Amniotic epithelial cell (primary cell): ENCODE measurements around the gene SUFU.
"Not testable (repeated sequence)": the region's sequence is repeated elsewhere in the genome, so short reads cannot be mapped to it uniquely, and the experiment has no call there.

Experiments
- DNase-seq: peaks from one replicate; pipeline ENCODE4 v3.0.0-alpha.2; 2010; ENCODE audit warnings: low read depth

Gene SUFU

DNA sequence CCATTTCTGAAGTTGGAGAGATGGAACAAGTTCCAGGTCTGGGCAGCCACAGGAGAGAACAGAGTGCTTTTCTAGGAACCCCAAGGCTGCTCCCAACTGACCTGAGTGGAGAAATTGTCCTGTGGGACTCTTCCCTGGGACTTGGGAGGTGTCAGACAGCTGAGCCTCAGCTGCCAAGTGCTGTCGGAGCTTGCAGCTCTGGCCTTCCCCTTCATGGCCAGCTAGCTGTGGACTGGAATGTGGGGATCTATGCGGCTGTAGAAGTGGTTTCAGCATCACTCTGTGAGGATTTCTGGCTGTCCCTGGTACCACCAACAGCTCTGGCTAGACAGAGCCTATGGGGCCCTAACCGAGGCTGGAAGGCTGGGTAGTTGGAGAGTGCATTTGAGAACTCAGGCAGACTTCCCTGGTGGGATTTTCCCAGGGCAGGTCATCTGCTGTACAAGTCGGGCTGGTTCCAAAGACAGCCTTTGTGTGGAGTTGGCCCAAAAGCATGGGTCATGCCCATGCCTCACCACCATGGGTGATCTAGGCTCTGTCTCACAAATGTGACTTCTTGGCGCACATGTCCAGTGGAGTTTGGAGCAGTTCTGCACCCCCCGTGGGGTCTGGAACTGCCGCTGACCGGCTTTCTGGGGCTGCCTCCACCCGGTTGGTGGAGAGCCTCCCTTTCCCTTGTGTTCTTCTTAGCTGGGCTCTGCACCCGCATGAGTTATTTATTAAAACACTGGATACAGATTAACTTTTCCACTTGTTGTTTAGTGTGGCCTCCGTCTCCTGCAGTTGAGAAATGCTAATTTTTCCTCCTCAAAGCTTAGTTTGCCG, 10.9 kb downstream of the SUFU start:
- no peak for DNase-seq

DNA sequence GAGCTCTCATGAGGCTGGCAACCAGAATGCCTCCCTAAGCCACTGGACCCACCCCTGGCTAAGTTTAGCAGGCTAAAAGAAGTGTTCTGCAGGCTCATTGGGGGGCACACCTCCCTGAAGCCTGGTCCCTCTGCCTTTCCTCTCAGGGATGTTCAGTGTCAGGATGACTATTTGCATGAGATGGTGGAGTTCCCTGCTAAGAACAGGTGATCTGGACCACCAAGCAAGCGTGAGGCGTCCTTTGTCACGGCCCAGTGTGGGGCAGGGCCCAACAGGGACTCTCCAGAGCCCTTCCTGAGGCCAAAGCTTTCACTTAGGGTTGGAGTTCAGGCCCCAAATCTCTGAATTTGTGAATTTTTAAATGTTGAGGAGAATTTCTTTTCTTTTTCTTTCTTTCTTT, 12.0 kb downstream of the SUFU start:
- DNase-seq: no peak

DNA sequence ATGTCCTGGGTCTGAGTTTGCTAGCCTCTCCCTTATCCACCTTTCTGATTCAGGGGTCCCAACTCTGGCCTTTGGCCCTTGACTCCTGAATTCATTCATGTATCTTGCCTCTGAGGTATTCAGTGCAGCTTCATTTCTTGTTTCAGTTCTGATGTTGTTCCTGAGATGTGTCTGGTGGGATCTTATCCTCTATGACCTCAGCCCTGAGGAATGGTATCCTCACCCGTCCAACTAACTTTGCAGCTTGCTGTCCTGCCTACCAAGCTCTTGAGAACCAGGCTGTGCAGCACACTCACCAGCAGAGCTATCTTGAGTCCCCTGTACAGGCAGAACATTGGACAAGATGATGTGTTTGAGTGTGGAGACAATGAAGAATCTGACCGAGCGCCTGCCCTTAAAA, 13.8 kb downstream of the SUFU start:
- DNase-seq: peak; percentile 85

DNA sequence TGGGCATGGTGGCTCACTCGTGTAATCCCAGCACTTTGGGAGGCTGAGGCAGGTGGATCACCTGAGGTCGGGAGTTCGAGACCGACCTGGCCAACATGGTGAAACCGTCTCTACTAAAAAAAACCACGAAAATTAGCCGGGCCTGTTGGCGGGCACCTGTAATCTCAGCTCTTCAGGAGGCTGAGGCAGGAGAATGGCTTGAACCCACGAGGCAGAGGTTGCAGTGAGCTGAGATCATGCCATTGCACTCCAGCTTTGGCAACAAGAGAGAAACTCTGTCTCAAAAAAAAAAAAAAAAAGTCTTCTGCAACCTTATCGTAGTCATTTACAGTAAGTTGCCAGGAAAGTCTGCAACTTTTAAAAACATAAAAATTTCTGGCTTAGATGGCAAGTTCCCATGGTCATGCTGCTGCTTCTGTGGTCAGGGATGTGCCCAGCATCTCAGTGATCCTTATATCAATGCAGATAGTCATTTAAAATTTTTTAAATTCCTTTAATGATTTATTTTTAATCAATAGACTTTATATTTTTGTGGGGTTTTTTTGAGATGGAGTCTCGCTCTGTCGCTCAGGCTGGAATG, 15.6 kb downstream of the SUFU start:
- DNase-seq: no peak

DNA sequence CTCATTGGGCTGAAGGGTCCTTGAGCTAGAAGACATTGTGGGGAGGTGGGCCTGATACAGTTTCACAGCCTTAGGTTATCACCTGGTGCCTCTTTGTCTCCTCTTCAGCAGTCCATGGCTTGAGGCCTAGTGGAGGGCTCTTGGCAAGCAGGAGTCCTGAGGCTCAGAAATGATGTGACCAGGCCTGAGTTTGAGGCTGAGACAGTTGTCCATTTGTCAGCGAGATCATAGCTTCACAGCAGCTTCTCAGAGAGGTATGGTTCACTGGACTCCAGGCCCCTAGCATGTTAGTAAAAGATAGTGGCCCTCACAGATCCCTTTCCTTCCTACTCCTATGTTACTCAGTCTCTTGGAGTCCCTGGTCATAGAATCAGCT, 19.1 kb downstream of the SUFU start:
- no peak for DNase-seq

DNA sequence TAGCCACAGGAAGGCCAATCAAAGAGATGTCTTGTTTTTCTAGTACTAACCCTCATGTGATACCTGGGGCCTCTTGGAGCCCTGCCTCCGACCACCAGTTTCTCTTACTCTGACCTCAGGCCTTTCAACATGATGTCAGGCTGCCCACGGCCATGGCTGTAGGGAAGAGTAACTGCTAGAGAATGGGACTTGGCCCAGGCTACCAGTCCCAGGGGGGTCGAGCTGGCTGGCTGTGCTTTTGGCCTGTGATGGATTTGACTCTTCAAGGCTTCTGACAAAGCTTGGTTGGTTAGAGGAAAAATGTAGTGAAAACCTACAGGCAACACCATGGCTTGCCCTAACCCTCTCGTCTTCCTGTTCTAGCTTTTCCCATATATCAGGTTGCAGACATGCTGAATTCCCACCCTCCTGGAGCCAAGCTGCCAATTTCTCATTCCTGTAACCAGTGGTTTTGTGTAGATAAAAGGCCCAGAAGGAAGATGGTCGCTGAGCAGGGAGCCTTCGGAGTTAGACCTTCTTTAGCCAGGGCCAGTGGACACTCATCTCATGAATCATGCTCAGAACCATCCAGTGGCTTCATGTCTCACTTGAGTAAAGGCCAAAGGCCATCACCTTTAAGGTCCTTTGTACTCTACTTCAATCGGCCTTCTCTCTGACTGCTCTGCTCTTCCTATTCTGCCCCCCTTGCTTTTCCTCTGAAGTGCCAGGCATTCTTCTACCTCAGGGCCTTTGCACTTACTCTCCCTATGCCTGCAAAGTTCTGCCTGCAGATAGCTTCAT, 19.7 kb downstream of the SUFU start:
- DNase-seq: peak; percentile 83

DNA sequence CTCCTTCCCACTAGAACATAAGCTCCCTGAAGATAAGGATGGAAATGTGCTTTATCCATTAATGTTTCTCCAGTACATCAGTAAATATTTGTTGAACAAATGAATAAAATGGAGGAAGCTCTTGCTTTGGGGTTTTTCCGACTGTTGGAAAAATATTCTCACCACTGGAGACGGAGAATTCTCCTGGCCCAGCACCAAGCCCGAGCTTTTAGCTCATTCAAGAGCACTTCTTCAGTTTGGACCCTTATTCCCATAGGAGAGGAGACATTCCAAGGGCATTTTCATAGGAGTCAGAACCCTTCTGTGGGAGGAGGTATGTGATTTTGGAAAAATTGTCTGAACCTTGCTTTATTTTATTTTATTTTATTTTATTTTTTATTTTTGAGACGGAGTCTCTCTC, 21.0 kb downstream of the SUFU start:
- DNase-seq: no peak

DNA sequence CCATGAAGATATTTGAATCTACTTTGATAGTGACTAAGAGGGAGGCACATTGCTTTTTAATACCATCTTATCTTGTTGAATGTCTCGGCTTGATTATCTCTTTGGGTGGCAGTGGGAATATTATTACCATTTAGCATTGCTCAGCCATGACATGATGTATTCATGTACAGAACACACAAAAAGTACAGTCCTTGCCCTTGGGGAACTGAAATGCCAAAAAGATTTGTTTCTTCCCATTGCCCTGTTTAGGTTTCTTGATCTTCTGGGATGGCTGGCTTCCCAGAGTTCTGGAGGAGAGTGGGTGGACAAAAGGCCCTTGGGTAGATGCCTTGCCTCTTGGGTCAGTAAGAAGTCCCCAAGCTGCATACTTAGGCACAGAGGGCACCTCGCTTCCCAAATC, 23.8 kb downstream of the SUFU start:
- DNase-seq: no peak

DNA sequence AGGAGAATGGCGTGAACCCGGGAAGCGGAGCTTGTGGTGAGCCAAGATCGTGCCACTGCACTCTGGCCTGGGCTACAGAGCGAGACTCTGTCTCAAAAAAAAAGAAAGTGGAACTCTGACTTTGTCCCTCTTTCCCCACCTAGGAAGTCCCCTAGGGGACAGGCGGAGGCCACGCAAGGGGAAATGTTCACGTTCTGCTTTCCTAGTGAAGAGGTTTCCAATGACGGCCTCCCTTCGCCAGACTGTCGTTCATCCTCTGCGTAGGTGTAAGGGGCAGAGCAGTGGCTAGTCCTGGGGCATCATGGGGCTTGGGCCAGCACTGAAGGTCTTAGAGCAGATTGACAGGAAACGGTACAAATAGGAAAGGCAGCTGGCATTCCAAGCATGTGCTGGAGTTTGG, 30.6 kb downstream of the SUFU start:
- no peak for DNase-seq

DNA sequence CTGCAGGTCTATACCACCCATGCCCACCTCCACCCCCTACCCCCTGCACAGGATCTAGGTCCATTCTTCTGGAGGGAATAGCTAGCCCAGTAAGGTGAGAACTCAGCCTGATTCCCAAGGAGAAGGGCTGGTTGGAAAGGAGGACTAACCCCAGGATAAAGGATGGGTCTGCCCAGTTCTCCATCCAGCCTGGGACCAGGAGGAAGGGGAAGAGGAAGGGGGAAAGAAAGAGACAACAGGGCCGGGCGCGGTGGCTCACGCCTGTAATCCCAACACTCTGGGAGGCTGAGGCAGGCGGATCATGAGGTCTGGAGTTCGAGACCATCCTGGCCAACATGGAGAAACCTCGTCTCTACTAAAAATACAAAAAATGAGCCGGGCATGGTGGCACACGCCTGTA, 31.2 kb downstream of the SUFU start:
- DNase-seq: not testable (repeated sequence)

DNA sequence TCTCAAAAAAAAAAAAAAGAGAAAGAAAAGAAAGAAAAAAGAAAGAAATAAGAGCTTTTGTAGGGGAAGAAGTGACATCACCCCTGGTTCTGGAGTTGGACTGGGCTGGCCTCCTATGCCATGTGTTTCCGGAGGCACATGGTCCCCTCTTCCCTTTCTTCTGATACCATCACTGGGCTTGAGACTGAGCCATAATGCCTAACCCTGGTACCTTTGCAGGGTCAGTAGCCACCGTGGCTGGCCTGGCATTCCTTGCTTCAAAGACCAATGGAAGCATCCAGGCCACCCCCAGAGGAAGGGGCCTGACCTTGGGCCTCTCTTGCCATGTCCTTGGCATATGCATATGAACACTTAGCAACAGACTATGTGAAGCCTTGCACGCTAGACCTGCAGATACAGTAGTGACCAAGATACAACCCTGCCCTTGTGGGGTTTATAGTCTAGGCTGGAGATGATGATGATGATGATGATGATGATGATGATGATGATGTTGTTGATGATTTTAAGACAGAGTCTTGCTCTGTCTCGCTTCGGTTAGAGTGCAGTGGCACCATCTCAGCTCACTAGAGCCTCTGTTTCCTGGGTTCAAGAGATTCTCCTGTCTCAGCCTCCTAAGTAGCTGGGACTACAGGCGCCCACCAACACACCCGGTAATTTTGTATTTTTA, 31.8 kb downstream of the SUFU start:
- no peak for DNase-seq

DNA sequence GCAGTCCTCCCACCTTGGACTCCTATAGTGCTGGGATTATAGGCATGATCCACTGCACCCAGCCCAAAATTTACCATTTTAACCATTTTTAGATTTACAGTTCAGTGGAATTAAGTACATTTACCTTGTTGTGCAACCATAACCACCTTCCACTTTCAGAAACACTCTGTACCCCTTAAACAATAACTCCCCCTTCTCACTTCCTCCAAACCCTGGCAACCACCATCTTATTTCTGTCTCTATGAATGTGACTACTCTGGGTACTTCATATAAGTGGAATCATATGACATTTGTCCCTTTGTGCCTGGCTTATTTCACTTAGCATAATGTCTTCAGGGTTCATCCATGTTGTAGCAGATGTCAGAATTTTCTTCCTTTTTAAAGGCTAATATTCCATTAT, 33.6 kb downstream of the SUFU start:
- DNase-seq: no peak

DNA sequence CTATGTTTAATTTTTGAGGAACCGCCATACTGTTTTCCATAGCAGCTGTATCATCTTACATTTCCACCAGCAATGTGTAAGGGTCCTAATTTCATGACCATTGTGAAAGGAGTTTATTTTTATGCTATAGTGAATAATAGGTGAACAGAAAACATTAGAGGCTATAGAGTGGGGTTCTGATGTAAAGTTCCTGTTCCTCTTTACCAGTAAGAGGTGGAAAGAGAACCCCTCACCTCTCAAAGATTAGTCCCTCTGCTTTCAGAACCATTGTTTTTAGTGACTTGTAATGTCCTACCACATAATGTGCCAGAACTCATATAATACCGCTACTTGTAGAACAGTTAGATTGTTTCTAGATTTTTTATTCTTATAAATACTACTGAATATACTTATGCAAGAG, 34.2 kb downstream of the SUFU start:
- no peak for DNase-seq

DNA sequence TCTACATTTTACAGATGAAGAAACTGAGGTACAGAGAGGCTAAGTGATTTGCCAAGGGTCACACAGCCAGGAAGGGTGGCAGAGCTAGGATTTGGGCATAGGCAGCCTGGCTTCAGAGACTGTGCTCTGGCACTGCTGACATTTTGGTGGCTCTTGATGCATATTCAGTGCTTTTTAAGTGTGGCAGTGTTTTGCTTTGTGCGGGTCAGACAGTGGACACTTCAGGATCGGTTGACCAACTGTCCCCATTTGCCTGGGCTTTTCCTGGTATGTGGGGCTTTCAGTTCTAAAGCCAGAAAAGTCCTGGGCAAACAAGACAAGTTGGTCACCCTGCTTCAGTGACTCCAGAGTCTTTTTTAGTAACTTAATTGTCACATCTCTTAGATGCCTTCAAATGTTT, 35.0 kb downstream of the SUFU start:
- DNase-seq: no peak

DNA sequence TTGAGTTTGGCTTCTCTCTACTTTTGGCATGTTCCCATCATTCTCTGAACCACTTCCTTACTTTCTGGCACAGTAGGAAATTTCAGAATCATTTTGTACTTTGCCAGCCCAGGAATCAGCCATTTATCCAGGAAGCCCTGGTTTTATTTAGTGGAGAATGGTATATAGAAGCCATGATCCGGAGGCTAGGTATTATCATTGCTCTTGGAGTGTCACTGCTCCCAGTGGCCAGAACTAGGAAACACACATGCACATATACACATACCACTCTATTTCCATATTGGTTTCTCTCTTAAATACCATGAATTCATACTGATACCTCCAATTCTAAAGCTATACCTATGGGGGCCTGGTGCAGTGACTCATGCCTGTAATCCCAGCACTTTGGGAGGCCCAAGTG, 36.3 kb downstream of the SUFU start:
- peak; percentile 22 for DNase-seq

DNA sequence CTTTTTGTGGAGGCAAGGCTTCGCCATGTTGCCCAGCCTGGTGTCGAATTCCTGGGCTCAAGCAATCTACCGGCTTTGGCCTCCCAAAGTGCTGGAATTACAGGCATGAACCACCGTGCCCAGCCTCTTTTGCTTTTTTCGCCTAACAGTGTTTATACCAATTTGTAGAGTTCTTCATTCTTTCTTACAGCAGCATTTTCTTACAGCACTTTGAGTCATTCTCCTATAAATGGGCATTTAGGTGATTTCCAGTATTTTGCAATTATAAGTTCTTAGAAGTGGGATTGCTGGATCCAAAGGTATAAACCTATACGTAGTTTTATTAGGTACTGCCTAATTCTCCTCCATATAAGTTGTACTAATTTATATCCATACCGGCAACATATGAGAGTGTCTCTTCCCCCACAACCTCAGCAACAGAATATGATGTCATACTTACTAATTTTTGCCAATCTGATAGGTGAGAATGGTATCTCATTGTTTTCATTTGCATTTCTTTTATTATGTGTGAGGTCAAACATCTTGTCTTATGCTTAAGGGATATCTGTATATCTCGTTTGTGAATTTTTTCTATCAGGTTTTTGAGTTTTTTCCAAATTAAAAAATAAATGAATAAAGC, 39.1 kb downstream of the SUFU start:
- peak; percentile 50 for DNase-seq

DNA sequence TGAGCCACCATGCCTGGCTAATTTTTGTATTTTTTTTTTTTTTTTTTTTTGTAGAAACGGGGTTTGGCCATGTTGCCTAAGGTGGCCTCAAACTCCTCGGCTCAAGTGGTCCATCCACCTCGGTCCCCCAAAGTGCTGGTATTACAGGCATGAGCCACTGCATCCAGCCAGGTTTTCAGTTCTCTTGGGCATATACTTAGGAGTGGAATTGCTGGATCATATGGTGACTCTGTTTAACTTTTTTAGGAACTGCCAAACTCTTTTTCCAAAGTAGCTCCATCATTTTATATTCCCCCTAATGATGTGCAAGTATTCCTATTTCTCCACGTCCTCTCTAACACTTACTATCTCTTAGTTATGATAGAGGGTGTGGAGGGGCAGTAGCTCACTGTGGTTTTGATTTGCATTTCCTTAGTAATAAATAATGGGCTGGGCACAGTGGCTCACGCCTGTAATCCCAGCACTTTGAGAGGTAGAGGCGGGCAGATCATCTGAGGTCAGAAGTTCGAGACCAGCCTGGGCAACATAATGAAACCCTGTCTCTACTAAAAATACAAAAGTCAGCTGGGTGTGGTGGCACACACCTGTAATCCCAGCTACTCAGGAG, 41.6 kb downstream of the SUFU start:
- DNase-seq: no peak

DNA sequence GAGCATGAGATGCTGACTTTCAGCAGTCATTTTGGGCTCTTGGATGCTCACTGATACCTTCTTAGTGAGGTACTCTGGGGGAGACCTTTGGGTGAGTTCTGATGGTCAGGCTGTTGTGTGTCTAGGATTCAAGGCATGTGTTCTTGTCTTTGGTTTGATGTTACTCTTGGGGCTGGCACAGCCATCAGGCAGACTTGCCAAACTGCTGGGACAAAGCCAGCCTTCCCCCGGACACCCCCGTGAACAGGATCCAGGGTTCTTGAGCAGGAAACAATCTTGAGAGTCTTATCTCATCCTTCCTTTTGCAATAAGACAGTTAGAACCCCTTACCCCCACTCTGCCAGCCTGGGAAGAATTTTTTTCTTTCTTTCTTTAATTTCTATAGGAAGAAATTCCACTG, 42.2 kb downstream of the SUFU start:
- no peak for DNase-seq

DNA sequence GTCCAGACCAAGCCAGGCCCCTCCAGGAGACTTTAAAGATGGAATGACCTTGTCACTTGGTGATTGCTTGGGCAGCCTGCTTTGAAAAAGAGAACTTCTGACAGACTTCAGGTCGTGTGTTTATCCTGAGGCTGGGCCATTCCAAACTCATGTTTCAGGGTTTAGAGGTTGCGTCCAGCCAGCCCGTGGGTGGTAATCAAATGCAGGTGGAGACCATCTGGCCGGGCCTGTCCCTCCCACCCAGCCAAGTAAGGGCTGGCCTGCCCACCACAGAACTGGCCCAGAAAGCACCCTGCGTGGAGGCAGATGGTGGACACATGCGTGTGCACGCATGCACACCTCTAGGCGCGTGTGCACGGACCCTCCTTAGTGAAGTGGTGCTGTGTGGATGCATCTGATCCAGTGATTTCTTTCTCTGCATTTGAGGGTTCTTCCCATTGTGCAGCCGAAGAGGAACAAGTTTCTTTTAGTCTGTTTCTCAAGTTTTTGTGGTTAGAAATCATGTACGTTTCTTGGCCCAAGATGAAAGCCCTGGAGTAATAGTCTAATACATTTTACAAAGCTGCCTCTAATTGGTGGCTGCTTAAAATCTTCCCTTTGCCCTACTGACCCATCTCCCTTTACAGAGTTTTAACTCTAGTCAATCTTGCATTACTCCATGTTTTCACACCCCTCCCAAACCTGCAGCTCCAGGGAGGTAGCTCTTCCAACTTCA, 43.0 kb downstream of the SUFU start:
- no peak for DNase-seq

DNA sequence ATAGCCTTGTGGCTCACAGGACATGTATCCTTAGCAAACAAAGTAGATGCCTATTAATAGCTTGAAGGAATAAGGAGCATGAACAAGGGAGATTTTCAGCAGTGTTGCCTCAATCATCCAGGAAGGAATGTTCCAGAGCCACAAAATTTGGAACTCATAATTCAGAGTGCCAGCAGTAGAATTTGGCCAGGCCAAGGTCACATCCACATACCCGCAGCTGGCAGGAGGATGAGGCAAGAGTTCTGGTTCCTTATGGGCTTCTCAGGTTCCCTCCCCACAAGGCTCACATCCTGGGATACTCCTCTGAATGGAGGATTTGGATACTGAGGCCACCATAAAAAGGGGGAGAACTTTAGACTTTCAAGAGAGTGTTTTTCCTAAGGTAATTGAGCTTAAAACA, 45.8 kb downstream of the SUFU start:
- no peak for DNase-seq

DNA sequence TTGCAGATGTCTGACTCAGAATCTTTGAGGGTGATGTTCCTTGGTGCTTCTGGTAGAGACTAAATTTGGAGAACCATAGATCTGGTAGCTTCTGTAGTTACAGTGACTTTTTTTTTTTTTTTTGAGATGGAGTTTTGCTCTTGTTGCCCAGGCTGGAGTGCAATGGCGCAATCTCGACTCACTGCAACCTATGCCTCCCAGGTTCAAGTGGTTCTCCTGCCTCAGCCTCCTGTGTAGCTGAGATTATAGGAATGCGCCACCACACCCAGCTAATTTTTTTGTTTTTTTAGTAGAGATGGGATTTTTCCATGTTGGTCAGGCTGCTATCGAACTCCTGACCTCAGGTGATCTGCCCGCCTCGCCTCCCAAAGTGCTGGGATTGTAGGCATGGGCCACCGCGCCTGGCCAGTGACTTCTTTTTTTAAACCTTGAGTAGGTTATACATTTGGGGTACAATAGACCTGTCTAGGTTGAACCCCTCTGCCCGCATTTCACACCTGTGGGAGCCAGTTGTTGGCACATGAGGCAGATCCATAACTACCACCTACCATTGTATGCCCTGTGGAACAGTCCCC, 47.0 kb downstream of the SUFU start:
- no peak for DNase-seq
